Measurements from ENCODE around the gene TMEFF1. TPM values are rescaled to one million over a fixed set of nuclear protein-coding genes. Genes with fewer than 3 reads are reported as not detected.

The TMEFF1 gene
- total RNA-seq, 2 donors from 2014 or later: not detected

DNA sequence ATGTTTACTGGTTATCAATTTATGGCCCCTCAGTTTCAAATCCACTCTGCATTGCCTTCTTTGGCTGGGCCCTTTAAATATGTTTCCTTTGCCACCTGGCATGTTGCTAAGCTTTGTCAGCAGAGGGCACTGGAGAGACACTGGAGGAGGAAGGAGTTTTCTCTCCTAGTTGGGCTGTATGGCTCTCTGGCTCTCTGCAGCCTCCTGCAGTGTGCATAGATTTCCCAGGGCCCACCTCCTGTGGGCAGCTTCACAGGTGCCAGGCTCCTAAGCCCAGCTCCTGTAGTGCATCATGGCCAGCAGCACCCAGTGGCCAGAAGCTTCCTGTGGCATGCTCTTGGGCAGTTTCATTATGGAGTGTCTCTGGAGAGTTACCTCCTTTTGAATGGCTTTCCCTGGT lies 128.3 kb downstream of the TMEFF1 start:
- ATAC-seq: peak; percentile 36
- intact Hi-C loops (cut with DNase I): loop anchor here (10.0 kb wide), 2 partner anchors 634 to 714 kb away; no protein-coding TSS in a partner anchor
- Histone ChIP-seq H3K4me1 (peaks cover 11% of the 10 kb centered on the region), H3K27me3 (no peaks in the 10 kb centered on the region), H3K4me3 (no peak overlapping the region), H3K36me3 (replicated peaks in 1 of 2; ENCODE audit: insufficient read depth in 1 of 2, low read depth in 2 of 2) (no peaks in the 10 kb centered on the region), H3K9me3 (no peaks in the 10 kb centered on the region), H3K27ac (no peak overlapping the region)
- peak; percentile 44 to 62 (median 54) for DNase-seq
- no peak for TF ChIP-seq POLR2A (IDR thresholded peaks at IDR 0.05)
- TF ChIP-seq CTCF (IDR thresholded peaks at IDR 0.05): peak; percentile 5 to 57 (median 48)

DNA sequence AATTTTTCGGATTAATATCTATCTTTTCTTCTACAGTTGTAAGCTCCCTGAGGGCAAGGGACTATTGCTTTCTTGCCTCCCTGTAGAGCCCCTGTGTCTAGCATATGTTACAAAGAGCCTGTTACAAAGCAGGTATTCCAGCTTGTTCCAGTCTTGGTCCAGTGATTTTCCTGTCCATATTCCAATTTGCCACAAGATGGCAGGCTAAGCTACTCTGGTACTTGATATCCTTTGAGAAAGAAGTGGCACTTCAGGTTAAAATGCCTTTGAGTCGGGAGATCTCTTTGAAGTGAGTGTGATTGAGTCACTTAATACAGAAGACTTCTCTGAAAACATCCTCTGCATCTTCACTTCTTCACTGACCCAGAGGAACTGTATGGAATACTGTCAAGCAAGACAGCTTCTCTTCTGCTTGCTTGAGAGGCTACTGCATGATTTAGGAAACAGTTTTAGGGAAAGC lies 129.4 kb downstream of the TMEFF1 start:
- H3K4me3 ChIP-seq: no peak overlapping the region
- intact Hi-C loops (cut with DNase I): loop anchor here (10.0 kb wide), 2 partner anchors 632 to 712 kb away; no protein-coding TSS in a partner anchor
- peak; percentile 47 for ATAC-seq
- no peak overlapping the region for H3K27ac ChIP-seq
- H3K4me1 ChIP-seq: peaks cover 11% of the 10 kb centered on the region
- WGBS, 2 donors: 9 to 14% methylated on average over 2 of the region's 2 CpGs
- peak; percentile 44 to 68 (median 54) for DNase-seq
- no peaks in the 10 kb centered on the region for H3K27me3 ChIP-seq
- TF ChIP-seq CTCF (IDR thresholded peaks at IDR 0.05) (peak in 6 of 7 experiments; percentile 47 to 78 (median 62)), POLR2A (IDR thresholded peaks at IDR 0.05) (no peak)
- H3K36me3 ChIP-seq (replicated peaks in 1 of 2; ENCODE audit: insufficient read depth in 1 of 2, low read depth in 2 of 2): no peaks in the 10 kb centered on the region
- H3K9me3 ChIP-seq: no peaks in the 10 kb centered on the region

DNA sequence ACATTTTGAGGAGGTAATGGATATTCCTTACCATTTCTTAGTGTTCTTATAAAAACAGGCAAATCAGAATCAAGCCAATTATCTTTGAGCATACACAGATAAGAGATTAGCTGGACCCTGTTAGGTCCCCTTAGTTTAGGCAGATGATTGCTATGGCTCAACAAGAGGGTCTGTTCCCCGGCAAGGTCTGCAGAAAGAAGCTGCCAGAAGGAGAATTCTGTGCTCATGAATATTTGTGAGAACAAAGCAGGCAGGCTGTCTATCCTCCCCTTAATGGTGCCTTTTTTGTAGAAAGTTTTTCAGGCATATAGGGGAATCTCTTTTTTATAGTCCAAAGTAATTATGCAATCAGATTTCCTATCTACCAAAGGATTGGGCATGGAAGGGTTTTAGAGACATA lies 132.5 kb downstream of the TMEFF1 start:
- ATAC-seq: no peak
- WGBS, 2 donors: 40 to 52% methylated on average over 1 of the region's 1 CpG

GRCh38 chr9:100619194-100619593 lies 146.2 kb downstream of the TMEFF1 start:
- Histone ChIP-seq H3K27me3 (no peaks in the 10 kb centered on the region), H3K9me3 (no peaks in the 10 kb centered on the region), H3K4me1 (no peaks in the 10 kb centered on the region), H3K4me3 (no peak overlapping the region), H3K27ac (no peak overlapping the region), H3K36me3 (replicated peaks in 1 of 2; ENCODE audit: insufficient read depth in 1 of 2, low read depth in 2 of 2) (no peaks in the 10 kb centered on the region)
- 69 to 88% methylated on average over 1 to 5 of the region's 5 CpGs for WGBS, 2 donors
- intact Hi-C loops (cut with DNase I): no loop called here
- DNase-seq (no peak), ATAC-seq (no peak)
- no peak for TF ChIP-seq CTCF (IDR thresholded peaks at IDR 0.05)
- TF ChIP-seq POLR2A (IDR thresholded peaks at IDR 0.05): no peak

More for the DNA sequence above, 132.5 kb downstream of the TMEFF1 start:
- no peak overlapping the region for H3K27ac ChIP-seq
- no peak overlapping the region for H3K4me3 ChIP-seq
- DNase-seq: no peak
- TF ChIP-seq POLR2A (IDR thresholded peaks at IDR 0.05): no peak
- TF ChIP-seq CTCF (IDR thresholded peaks at IDR 0.05): no peak
- no peaks in the 10 kb centered on the region for H3K36me3 ChIP-seq (replicated peaks in 1 of 2; ENCODE audit: insufficient read depth in 1 of 2, low read depth in 2 of 2)
- H3K9me3 ChIP-seq: no peaks in the 10 kb centered on the region
- H3K27me3 ChIP-seq: no peaks in the 10 kb centered on the region
- intact Hi-C loops (cut with DNase I): loop anchor here (10.0 kb wide), 2 partner anchors 629 to 709 kb away; no protein-coding TSS in a partner anchor
- no peaks in the 10 kb centered on the region for H3K4me1 ChIP-seq

GRCh38 chr9:100619665-100620064 lies 146.7 kb downstream of the TMEFF1 start:
- H3K27me3 ChIP-seq: no peaks in the 10 kb centered on the region
- WGBS, 2 donors: 58 to 66% methylated on average over 5 of the region's 5 CpGs
- no peaks in the 10 kb centered on the region for H3K4me1 ChIP-seq
- no peak for DNase-seq
- intact Hi-C loops (cut with DNase I): no loop called here
- H3K9me3 ChIP-seq: no peaks in the 10 kb centered on the region
- no peaks in the 10 kb centered on the region for H3K36me3 ChIP-seq (replicated peaks in 1 of 2; ENCODE audit: insufficient read depth in 1 of 2, low read depth in 2 of 2)
- TF ChIP-seq CTCF (IDR thresholded peaks at IDR 0.05) (no peak), POLR2A (IDR thresholded peaks at IDR 0.05) (no peak)
- no peak overlapping the region for H3K27ac ChIP-seq
- ATAC-seq: no peak
- no peak overlapping the region for H3K4me3 ChIP-seq

All from body of pancreas (tissue), 4 donors.